OCI-LY3 (cell line): ENCODE data around the gene MSL1.

Experiments
- H2AFZ ChIP-seq: fragments of 200-600, 300-600 bp; shearing (Covaris generic); 2 replicates; pipeline ENCODE4 v1.6.0; 2014; ENCODE audit warnings: antibody characterized with exemption, low read depth, low read length
- H3K27ac ChIP-seq: fragments of 200-600, 300-600 bp; sonication (generic); 2 replicates; pipeline ENCODE4 v1.5.1; 2014; ENCODE audit warnings: mild to moderate bottlenecking, low read length, moderate library complexity, mixed read lengths
- H3K27me3 ChIP-seq: fragments of 200-600, 300-600 bp; sonication (generic); 2 replicates; pipeline ENCODE4 v1.6.1; 2014; ENCODE audit warnings: low read depth, low read length, mixed read lengths
- H3K36me3 ChIP-seq: fragments of 200-600, 300-600 bp; sonication (generic); replicated peaks from 2 replicates; pipeline ENCODE3; 2014; ENCODE audit warnings: low read depth, low read length, mixed read lengths
- H3K4me1 ChIP-seq: fragments of 300-600, 200-600 bp; sonication (generic); 2 replicates; pipeline ENCODE4 v1.6.1; 2014; ENCODE audit warnings: low read length, mixed read lengths
- H3K4me2 ChIP-seq: fragments of 200-600, 300-600 bp; sonication (generic); 2 replicates; pipeline ENCODE4 v1.6.1; 2014; ENCODE audit warnings: low read length, mixed read lengths
- H3K4me3 ChIP-seq: fragments of 300-600, 200-600 bp; sonication (generic); 2 replicates; pipeline ENCODE4 v1.5.1; 2014; ENCODE audit warnings: antibody characterized with exemption, mild to moderate bottlenecking, low read length, moderate library complexity
- H3K79me2 ChIP-seq: fragments of 300-600, 200-600 bp; shearing (Covaris generic); 2 replicates; pipeline ENCODE4 v1.6.1; 2014; ENCODE audit warnings: mild to moderate bottlenecking, low read length, mixed read lengths
- H3K9ac ChIP-seq: fragments of 300-600, 200-600 bp; shearing (Covaris generic); 2 replicates; pipeline ENCODE4 v1.6.0; 2014; ENCODE audit warnings: mild to moderate bottlenecking, low read length, moderate library complexity
- H3K9me3 ChIP-seq: fragments of 200-600, 300-600 bp; shearing (Covaris generic); 2 replicates; pipeline ENCODE4 v1.6.1; 2014; ENCODE audit warnings: low read length, mixed read lengths; ENCODE audit not compliant: insufficient read depth
- H4K20me1 ChIP-seq: fragments of 200-600, 300-600 bp; sonication (generic); 2 replicates; pipeline ENCODE4 v1.6.1; 2016; ENCODE audit warnings: low read length, mixed read lengths; ENCODE audit not compliant: insufficient read depth
- EZH2phosphoT487 ChIP-seq: fragments of 200-600 bp; shearing (Covaris generic); IDR thresholded peaks from 2 replicates; pipeline ENCODE4 v1.6.1; 2018; ENCODE audit warnings: antibody characterized with exemption, mixed run types, low read depth
- TF ChIP-seq, protein P1 (sequence below): fragments of 200-600, 300-600 bp; sonication (generic); IDR thresholded peaks from 2 replicates; pipeline ENCODE4 v1.5.1; 2014; ENCODE audit warnings: antibody characterized with exemption, low read length, low read depth

MSL1 gene

DNA sequence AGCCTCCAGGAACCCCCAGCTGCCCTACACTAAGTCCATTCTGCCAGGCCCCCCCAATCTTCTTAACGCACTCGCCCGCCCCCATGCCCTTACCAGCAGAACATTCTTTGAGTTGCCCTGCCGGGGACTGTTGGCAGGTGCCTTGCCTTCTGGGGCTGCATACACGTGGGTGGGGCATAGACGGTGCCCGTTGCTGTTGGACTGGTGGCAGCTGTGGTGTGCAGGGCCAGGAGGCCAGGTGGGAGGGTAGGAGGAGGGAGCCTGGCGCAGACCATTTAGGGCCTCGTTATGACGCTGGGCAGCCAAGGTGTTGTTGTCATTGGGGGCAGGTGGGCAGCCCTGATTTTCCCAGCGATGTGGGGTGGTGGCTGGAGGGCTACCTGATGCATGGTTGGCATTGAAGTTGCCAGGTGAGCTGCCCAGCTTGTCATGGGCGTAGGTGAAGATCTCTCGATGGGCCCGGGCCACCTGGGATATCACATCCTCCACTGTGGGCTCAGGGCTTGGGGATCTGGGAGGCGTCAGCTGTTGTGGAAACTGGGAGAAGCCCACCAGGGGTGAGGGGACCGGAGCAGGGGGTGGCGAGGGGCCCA lies 26.3 kb upstream of the MSL1 start:
- no peaks in the 10 kb centered on the region for H4K20me1 ChIP-seq
- peak overlapping the region; percentile 79 for H3K4me2 ChIP-seq
- peak overlapping the region; percentile 60 for H3K4me3 ChIP-seq
- TF ChIP-seq, protein P1, sequence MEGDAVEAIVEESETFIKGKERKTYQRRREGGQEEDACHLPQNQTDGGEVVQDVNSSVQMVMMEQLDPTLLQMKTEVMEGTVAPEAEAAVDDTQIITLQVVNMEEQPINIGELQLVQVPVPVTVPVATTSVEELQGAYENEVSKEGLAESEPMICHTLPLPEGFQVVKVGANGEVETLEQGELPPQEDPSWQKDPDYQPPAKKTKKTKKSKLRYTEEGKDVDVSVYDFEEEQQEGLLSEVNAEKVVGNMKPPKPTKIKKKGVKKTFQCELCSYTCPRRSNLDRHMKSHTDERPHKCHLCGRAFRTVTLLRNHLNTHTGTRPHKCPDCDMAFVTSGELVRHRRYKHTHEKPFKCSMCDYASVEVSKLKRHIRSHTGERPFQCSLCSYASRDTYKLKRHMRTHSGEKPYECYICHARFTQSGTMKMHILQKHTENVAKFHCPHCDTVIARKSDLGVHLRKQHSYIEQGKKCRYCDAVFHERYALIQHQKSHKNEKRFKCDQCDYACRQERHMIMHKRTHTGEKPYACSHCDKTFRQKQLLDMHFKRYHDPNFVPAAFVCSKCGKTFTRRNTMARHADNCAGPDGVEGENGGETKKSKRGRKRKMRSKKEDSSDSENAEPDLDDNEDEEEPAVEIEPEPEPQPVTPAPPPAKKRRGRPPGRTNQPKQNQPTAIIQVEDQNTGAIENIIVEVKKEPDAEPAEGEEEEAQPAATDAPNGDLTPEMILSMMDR = no peak
- no peak for TF ChIP-seq EZH2phosphoT487
- peak overlapping the region; percentile 70 for H3K9ac ChIP-seq
- peak overlapping the region; percentile 93 for H3K27ac ChIP-seq
- peaks cover 40% of the 10 kb centered on the region for H3K36me3 ChIP-seq
- H2AFZ ChIP-seq = no peak overlapping the region
- peaks cover 91% of the 10 kb centered on the region for H3K4me1 ChIP-seq
- H3K9me3 ChIP-seq = no peaks in the 10 kb centered on the region
- no peaks in the 10 kb centered on the region for H3K27me3 ChIP-seq
- peaks cover 23% of the 10 kb centered on the region for H3K79me2 ChIP-seq

- H2AFZ ChIP-seq = no peak overlapping the region
- peaks cover 40% of the 10 kb centered on the region for H3K36me3 ChIP-seq
- peak overlapping the region; percentile 99 for H3K4me2 ChIP-seq
- peak overlapping the region; percentile 99 for H3K27ac ChIP-seq
- TF ChIP-seq, protein P1 = no peak
- TF ChIP-seq EZH2phosphoT487 = no peak
- H3K9ac ChIP-seq = peak overlapping the region; percentile 99
- peaks cover 96% of the 10 kb centered on the region for H3K4me1 ChIP-seq
- H3K4me3 ChIP-seq = peak overlapping the region; percentile 90
- H4K20me1 ChIP-seq = no peaks in the 10 kb centered on the region
- H3K79me2 ChIP-seq = peaks cover 23% of the 10 kb centered on the region
- no peaks in the 10 kb centered on the region for H3K9me3 ChIP-seq
- H3K27me3 ChIP-seq = no peaks in the 10 kb centered on the region
These were observed 25.6 kb upstream of the MSL1 start for GRCh38 chr17:40095944-40096791.

DNA sequence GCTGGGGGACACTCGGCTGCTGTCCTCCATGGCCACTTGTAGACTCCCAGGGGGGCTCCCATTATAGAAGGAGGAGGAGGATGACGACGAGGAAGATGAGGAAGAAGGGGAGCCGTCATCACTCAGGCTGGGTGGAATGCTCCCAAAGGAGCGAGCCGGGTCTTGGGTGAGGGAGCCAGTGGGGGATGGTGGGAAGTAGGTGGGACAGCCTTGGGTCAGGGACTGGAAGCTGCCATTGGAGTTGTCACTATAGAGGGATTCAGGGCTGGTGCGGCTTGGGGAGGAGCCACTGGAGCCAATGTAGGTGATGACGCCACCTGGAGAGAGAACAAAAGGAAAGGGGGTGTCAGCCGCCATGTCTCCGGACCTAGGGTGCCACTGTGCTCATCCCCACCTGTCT lies 24.7 kb upstream of the MSL1 start:
- Histone ChIP-seq H3K9me3 (no peaks in the 10 kb centered on the region), H3K4me3 (peak overlapping the region; percentile 90), H4K20me1 (no peaks in the 10 kb centered on the region), H3K4me1 (peaks cover 91% of the 10 kb centered on the region), H3K27me3 (no peaks in the 10 kb centered on the region), H3K79me2 (peaks cover 23% of the 10 kb centered on the region), H3K9ac (peak overlapping the region; percentile 99), H3K4me2 (peak overlapping the region; percentile 99), H3K27ac (peak overlapping the region; percentile 99), H2AFZ (no peak overlapping the region), H3K36me3 (peaks cover 40% of the 10 kb centered on the region)
- TF ChIP-seq, protein P1 = no peak
- no peak for TF ChIP-seq EZH2phosphoT487
